ENCODE measurements around the gene COL18A1.

DNA sequence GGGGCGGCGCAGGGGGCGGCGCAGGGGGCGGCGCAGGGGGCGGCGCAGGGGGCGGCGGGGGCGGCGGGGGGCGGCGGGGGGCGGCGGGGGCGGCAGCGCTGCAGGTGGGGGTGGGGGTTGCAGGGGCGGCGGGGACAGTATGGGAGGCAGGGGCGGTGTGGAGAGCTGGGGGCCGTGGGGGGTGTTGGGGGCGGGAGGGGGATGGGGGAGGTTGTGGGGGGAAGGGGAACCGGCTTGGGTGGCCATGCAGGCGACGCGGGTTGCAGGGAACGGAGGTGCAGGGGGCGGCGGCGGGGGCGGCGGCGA lies 150.2 kb downstream of the COL18A1 start:
- TF ChIP-seq CTCF (IDR thresholded peaks at IDR 0.05) (no peak), EZH2 (IDR thresholded peaks at IDR 0.05; ENCODE audit: borderline replicate concordance, insufficient read depth, low read depth, low read length, poor library complexity, severe bottlenecking) (no peak)
